ENCODE results near the gene PSAPL1.

DNA sequence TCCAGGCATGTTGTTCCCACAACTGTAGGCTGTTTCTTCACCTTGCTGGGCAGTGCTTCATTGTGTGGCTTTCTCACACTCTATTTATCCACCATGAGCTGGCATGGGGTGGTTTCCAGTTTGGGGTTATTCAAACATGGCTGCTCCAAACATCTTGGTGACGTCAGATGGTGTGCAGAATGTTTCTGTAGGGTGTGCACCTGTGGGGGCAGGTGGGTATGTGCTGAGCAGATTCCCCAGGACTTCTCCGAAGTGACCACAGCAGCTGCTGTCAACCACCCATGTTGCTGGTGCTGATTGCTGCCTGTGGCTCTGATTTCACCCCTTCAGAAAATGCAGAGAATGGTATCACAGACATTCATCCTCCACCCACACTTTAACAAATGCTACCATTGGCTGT, 5.0 kb upstream of the PSAPL1 start:
- TF ChIP-seq EZH2 (IDR thresholded peaks at IDR 0.05; ENCODE audit: insufficient read depth, low read length): no peak
- TF ChIP-seq, protein P1, sequence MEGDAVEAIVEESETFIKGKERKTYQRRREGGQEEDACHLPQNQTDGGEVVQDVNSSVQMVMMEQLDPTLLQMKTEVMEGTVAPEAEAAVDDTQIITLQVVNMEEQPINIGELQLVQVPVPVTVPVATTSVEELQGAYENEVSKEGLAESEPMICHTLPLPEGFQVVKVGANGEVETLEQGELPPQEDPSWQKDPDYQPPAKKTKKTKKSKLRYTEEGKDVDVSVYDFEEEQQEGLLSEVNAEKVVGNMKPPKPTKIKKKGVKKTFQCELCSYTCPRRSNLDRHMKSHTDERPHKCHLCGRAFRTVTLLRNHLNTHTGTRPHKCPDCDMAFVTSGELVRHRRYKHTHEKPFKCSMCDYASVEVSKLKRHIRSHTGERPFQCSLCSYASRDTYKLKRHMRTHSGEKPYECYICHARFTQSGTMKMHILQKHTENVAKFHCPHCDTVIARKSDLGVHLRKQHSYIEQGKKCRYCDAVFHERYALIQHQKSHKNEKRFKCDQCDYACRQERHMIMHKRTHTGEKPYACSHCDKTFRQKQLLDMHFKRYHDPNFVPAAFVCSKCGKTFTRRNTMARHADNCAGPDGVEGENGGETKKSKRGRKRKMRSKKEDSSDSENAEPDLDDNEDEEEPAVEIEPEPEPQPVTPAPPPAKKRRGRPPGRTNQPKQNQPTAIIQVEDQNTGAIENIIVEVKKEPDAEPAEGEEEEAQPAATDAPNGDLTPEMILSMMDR (IDR thresholded peaks at IDR 0.05; ENCODE audit: insufficient read depth, low read depth, low read length): no peak

Measured in astrocyte (in vitro differentiated cells and primary cell).